ENCODE results near the gene NUP35.
"Not testable (repeated sequence)": the region's sequence is repeated elsewhere in the genome, so short reads cannot be mapped to it uniquely, and the experiment has no call there.

NUP35 gene

GRCh38 chr2:183134016-183134415, 9.8 kb downstream of the NUP35 start:
- no peak for DNase-seq (ENCODE audit: low spot score)

- no peak for DNase-seq (ENCODE audit: low spot score)
These were observed 24.7 kb downstream of the NUP35 start for GRCh38 chr2:183148955-183149354.

GRCh38 chr2:183149489-183149888, 25.2 kb downstream of the NUP35 start:
- DNase-seq (ENCODE audit: low spot score) = no peak

GRCh38 chr2:183152280-183152679, 28.0 kb downstream of the NUP35 start:
- not testable (repeated sequence) for DNase-seq (ENCODE audit: low spot score)

- DNase-seq (ENCODE audit: low spot score) = no peak
These were observed 29.7 kb downstream of the NUP35 start for GRCh38 chr2:183153967-183154366.

GRCh38 chr2:183154772-183155171, 30.5 kb downstream of the NUP35 start:
- DNase-seq (ENCODE audit: low spot score) = not testable (repeated sequence)

GRCh38 chr2:183157131-183157530, 32.9 kb downstream of the NUP35 start:
- no peak for DNase-seq (ENCODE audit: low spot score)

- DNase-seq (ENCODE audit: low spot score) = no peak
These were observed 38.1 kb downstream of the NUP35 start for GRCh38 chr2:183162362-183162761.

- no peak for DNase-seq (ENCODE audit: low spot score)
These were observed 39.8 kb downstream of the NUP35 start for GRCh38 chr2:183163821-183164649.

GRCh38 chr2:183164650-183165015, 40.4 kb downstream of the NUP35 start:
- no peak for DNase-seq (ENCODE audit: low spot score)

- DNase-seq (ENCODE audit: low spot score) = no peak
These were observed 42.0 kb downstream of the NUP35 start for GRCh38 chr2:183166210-183166609.

- not testable (repeated sequence) for DNase-seq (ENCODE audit: low spot score)
These were observed 42.7 kb downstream of the NUP35 start for GRCh38 chr2:183166976-183167375.

GRCh38 chr2:183172220-183172887, 48.1 kb downstream of the NUP35 start:
- DNase-seq (ENCODE audit: low spot score) = no peak

- no peak for DNase-seq (ENCODE audit: low spot score)
These were observed 54.9 kb downstream of the NUP35 start for GRCh38 chr2:183179156-183179555.

GRCh38 chr2:183185534-183185933, 61.3 kb downstream of the NUP35 start:
- no peak for DNase-seq (ENCODE audit: low spot score)

- no peak for DNase-seq (ENCODE audit: low spot score)
These were observed 62.1 kb downstream of the NUP35 start for GRCh38 chr2:183186296-183186695.

GRCh38 chr2:183186766-183187165, 62.5 kb downstream of the NUP35 start:
- no peak for DNase-seq (ENCODE audit: low spot score)

- no peak for DNase-seq (ENCODE audit: low spot score)
These were observed 68.1 kb downstream of the NUP35 start for GRCh38 chr2:183192343-183192742.

GRCh38 chr2:183193904-183194303, 69.7 kb downstream of the NUP35 start:
- DNase-seq (ENCODE audit: low spot score) = no peak

GRCh38 chr2:183195397-183195796, 71.2 kb downstream of the NUP35 start:
- DNase-seq (ENCODE audit: low spot score) = no peak

- DNase-seq (ENCODE audit: low spot score) = no peak
These were observed 71.8 kb downstream of the NUP35 start for GRCh38 chr2:183195998-183196409.

GRCh38 chr2:183204397-183204796, 80.2 kb downstream of the NUP35 start:
- DNase-seq (ENCODE audit: low spot score) = no peak

- DNase-seq (ENCODE audit: low spot score) = no peak
These were observed 82.9 kb downstream of the NUP35 start for GRCh38 chr2:183207110-183207509.
